HUDEP-2 (cell line): ENCODE results near the gene THEMIS.

Source experiments
- DNase-seq, 76 experiments: peaks; one replicate each; lab custom pipeline; 2025; ENCODE audit not compliant: unreplicated experiment in 76 of 76; lab: John Stamatoyannopoulos, UW

The THEMIS gene

GRCh38 chr6:127866766-127867165 lies 34.1 kb downstream of the THEMIS start:
- DNase-seq: no peak

GRCh38 chr6:127865108-127865507 lies 35.8 kb downstream of the THEMIS start:
- no peak for DNase-seq

GRCh38 chr6:127864701-127865100 lies 36.2 kb downstream of the THEMIS start:
- no peak for DNase-seq

- DNase-seq: no peak
These were observed 40.1 kb downstream of the THEMIS start for GRCh38 chr6:127860723-127861122.

GRCh38 chr6:127859956-127860355 lies 40.9 kb downstream of the THEMIS start:
- no peak for DNase-seq

GRCh38 chr6:127858727-127859391 lies 42.0 kb downstream of the THEMIS start:
- no peak for DNase-seq

GRCh38 chr6:127857051-127857637 lies 43.7 kb downstream of the THEMIS start:
- DNase-seq: no peak

GRCh38 chr6:127855542-127856159 lies 45.2 kb downstream of the THEMIS start:
- no peak for DNase-seq

GRCh38 chr6:127854009-127854408 lies 46.8 kb downstream of the THEMIS start:
- DNase-seq: no peak

- DNase-seq: no peak
These were observed 49.7 kb downstream of the THEMIS start for GRCh38 chr6:127851197-127851596.

GRCh38 chr6:127845242-127845641 lies 55.6 kb downstream of the THEMIS start:
- no peak for DNase-seq

GRCh38 chr6:127844529-127844928 lies 56.3 kb downstream of the THEMIS start:
- no peak for DNase-seq

- no peak for DNase-seq
These were observed 57.3 kb downstream of the THEMIS start for GRCh38 chr6:127843582-127843981.

- DNase-seq: no peak
These were observed 58.3 kb downstream of the THEMIS start for GRCh38 chr6:127842562-127842961.

- DNase-seq: no peak
These were observed 59.0 kb downstream of the THEMIS start for GRCh38 chr6:127841811-127842210.

- DNase-seq: no peak
These were observed 66.7 kb downstream of the THEMIS start for GRCh38 chr6:127834136-127834535.

- DNase-seq: no peak
These were observed 67.5 kb downstream of the THEMIS start for GRCh38 chr6:127833336-127833735.

- no peak for DNase-seq
These were observed 68.5 kb downstream of the THEMIS start for GRCh38 chr6:127832381-127832780.

GRCh38 chr6:127824061-127824460 lies 76.8 kb downstream of the THEMIS start:
- DNase-seq: no peak

GRCh38 chr6:127821431-127821830 lies 79.4 kb downstream of the THEMIS start:
- DNase-seq: no peak

GRCh38 chr6:127818149-127818548 lies 82.7 kb downstream of the THEMIS start:
- DNase-seq: no peak

GRCh38 chr6:127816643-127817042 lies 84.2 kb downstream of the THEMIS start:
- no peak for DNase-seq
